GM18520 (cell line): ENCODE data around the gene SHROOM1.
"Not testable (repeated sequence)": the region's sequence is repeated elsewhere in the genome, so short reads cannot be mapped to it uniquely, and the experiment has no call there.

Source experiments
- ATAC-seq: cut with Tn5 transposase; IDR thresholded peaks from one replicate; pipeline ENCODE4 v1.9.1; 2021; ENCODE audit not compliant: unreplicated experiment

Gene SHROOM1

GRCh38 chr5:132830436-132831094, at the start of gene SHROOM1:
TSS of gene SHROOM1 (minus strand) at chr5:132830647. CDS start at chr5:132826140, 4,507 bp downstream.
- peak; percentile 54 for ATAC-seq

GRCh38 chr5:132877938-132878337, 47.5 kb upstream of the SHROOM1 start:
- no peak for ATAC-seq

- no peak for ATAC-seq
These were observed 47.0 kb upstream of the SHROOM1 start for GRCh38 chr5:132877466-132877865.

- ATAC-seq, result no peak
These were observed 45.7 kb upstream of the SHROOM1 start for GRCh38 chr5:132876020-132876759.

- ATAC-seq, result no peak
These were observed 43.5 kb upstream of the SHROOM1 start for GRCh38 chr5:132873930-132874271.

- ATAC-seq, result no peak
These were observed 42.9 kb upstream of the SHROOM1 start, which contains the start of gene LEAP2 for GRCh38 chr5:132873119-132873929. TSS of gene LEAP2 (plus strand) at chr5:132873668. CDS start at chr5:132873695, 27 bp downstream.

GRCh38 chr5:132872788-132873118, 42.3 kb upstream of the SHROOM1 start:
- no peak for ATAC-seq

GRCh38 chr5:132871459-132872284, 41.2 kb upstream of the SHROOM1 start:
- no peak for ATAC-seq

GRCh38 chr5:132870801-132871200, 40.4 kb upstream of the SHROOM1 start:
- ATAC-seq, result no peak

- no peak for ATAC-seq
These were observed 38.3 kb upstream of the SHROOM1 start for GRCh38 chr5:132868754-132869153.

GRCh38 chr5:132867046-132867451, 36.6 kb upstream of the SHROOM1 start:
- ATAC-seq, result no peak

- ATAC-seq, result peak; percentile 99
These were observed 36.0 kb upstream of the SHROOM1 start, which contains the start of the genes GDF9 and UQCRQ for GRCh38 chr5:132866342-132867045. TSS of gene GDF9 (minus strand) at chr5:132866469. CDS start at chr5:132864533, 1,936 bp downstream. TSS of gene UQCRQ (plus strand) at chr5:132866642. CDS start at chr5:132866882, 240 bp downstream.

GRCh38 chr5:132865668-132866341, 35.4 kb upstream of the SHROOM1 start:
- no peak for ATAC-seq

GRCh38 chr5:132860742-132861141, 30.3 kb upstream of the SHROOM1 start:
- ATAC-seq, result no peak

GRCh38 chr5:132859889-132860437, 29.5 kb upstream of the SHROOM1 start:
- no peak for ATAC-seq

- no peak for ATAC-seq
These were observed 25.6 kb upstream of the SHROOM1 start for GRCh38 chr5:132856011-132856410.

- ATAC-seq, result not testable (repeated sequence)
These were observed 24.5 kb upstream of the SHROOM1 start for GRCh38 chr5:132854992-132855391.

GRCh38 chr5:132854301-132854700, 23.9 kb upstream of the SHROOM1 start:
- ATAC-seq, result no peak

GRCh38 chr5:132853790-132854189, 23.3 kb upstream of the SHROOM1 start:
- no peak for ATAC-seq
